ENCODE results near the gene ZC2HC1B.
A peak's percentile ranks its signal among the peaks of the same experiment; 100 is the strongest.
"Not testable (repeated sequence)": the region's sequence is repeated elsewhere in the genome, so short reads cannot be mapped to it uniquely, and the experiment has no call there.

Gene ZC2HC1B

DNA sequence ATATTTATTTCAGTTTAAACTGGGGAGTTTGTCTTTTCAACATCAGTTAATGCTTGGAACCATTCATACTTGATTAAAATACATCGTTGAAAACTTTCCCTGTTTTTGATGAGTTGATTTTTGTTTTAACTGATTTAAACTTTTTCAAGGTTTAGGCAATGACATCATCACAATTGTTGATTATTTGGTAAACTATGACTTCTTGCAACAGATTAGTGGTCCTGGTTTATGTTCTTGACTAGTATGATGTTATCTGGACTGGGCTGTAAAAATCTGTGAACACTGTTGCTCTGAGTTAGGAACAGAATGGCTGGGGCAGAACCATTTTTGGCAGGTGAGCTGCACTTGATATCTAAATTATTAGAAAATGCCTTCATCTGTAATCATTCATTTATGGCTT, at the start of gene ZC2HC1B:
Gene ZC2HC1B (plus strand): TSS at position 241 of the 400 bp plus-strand sequence. CDS start 66 bp downstream, at position 307.
- DNase-seq (ENCODE audit: low spot score): no peak

GRCh38 chr6:143817621-143818020, 46.7 kb upstream of the ZC2HC1B start:
- no peak for DNase-seq (ENCODE audit: low spot score)

GRCh38 chr6:143821359-143821758, 42.9 kb upstream of the ZC2HC1B start:
- no peak for DNase-seq (ENCODE audit: low spot score)

- DNase-seq (ENCODE audit: low spot score): no peak
These were observed 41.7 kb upstream of the ZC2HC1B start for GRCh38 chr6:143822584-143823024.

DNA sequence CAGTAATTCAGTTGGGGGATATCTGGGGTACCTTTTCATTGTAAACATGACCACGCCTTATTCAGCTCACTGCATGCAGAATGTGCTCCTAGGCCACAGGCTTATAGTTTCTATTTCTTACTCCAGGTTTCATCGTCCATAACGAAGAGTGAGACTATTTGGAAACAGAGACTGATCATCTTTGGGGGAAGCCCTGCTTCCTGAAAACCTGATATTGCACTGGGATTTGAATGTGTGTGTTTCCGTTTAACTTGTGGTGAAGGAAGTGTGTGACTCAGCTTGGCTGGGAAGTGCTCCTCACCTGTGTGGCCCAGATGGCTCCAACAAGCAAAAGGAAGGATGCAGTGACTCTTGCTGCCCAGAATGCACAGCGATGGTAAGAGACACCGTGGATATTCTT, 40.7 kb upstream of the ZC2HC1B start:
- DNase-seq (ENCODE audit: low spot score): no peak

DNA sequence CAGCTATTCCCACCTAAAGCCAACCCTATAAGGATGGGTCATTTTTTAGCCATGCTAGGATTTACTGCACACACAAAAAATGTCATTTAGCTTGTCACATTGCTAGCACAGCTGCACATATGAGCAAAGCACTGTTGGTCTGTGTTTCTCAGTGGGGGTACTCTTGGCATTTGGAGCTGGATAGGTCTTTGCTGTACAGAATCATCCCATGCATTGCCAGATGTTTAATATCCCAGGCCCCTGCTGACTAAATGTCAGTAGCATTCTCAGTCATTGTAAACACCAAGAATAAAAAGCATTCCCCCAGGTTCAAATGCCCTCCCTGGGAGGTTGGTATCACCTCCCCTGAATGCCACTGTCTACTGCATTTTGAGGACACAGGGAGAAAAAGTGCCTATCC, 35.7 kb upstream of the ZC2HC1B start:
- DNase-seq (ENCODE audit: low spot score): no peak

GRCh38 chr6:143836150-143836549, 28.1 kb upstream of the ZC2HC1B start:
- DNase-seq (ENCODE audit: low spot score): no peak

- DNase-seq (ENCODE audit: low spot score): no peak
These were observed 25.9 kb upstream of the ZC2HC1B start for GRCh38 chr6:143838395-143838794.

GRCh38 chr6:143839196-143839595, 25.1 kb upstream of the ZC2HC1B start:
- no peak for DNase-seq (ENCODE audit: low spot score)

DNA sequence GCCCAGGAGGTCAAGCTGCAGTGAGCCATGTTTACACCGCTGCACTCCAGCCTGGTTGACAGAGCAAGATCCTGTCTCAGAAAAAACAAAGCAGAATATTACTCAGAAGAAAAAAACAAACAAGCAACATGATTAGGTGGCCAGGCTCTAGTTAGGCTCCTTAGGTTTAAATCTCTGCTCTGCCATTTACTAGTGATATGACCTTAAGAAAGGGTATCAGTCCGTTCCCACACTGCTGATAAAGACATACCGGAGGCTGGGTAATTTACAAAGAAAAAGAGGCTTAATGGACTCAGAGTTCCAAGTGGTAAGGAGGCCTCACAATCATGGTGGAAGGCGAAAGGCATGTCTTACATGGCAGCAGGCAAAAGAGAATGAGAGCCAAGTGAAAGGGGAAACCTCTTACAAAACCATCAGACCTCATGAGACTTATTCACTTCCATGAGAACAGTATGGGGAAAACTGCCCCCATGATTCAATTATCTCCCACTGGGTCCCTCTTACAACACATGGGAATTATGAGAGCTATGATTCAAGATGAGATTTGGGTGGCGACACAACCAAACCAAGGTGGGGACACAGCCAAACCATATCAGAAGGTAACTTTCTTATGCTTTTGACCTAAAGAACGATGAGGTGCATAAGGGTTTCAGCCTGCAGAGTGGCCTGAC, 23.5 kb upstream of the ZC2HC1B start:
- no peak for DNase-seq (ENCODE audit: low spot score)

DNA sequence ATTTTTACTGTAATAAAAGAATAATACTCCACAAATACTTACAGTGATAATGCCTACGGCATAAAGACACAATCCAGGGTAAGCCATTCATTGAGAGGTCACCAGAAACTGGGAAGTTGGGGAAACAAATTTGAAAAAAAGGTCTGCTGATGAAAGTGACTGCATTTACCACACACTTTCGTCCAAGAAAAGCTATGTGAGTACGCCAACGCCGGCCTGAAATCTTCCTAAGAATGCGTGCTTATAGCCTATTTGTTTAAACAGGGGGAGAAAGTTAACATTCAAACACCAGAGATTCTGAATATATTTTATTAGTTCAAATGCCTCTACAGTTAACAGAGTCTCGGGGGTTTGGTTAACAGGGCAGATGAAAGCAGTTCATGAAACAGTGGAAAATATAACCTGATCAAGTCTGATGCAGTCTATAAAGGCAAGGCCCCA, 21.8 kb upstream of the ZC2HC1B start:
- peak; percentile 21 for DNase-seq (ENCODE audit: low spot score)

DNA sequence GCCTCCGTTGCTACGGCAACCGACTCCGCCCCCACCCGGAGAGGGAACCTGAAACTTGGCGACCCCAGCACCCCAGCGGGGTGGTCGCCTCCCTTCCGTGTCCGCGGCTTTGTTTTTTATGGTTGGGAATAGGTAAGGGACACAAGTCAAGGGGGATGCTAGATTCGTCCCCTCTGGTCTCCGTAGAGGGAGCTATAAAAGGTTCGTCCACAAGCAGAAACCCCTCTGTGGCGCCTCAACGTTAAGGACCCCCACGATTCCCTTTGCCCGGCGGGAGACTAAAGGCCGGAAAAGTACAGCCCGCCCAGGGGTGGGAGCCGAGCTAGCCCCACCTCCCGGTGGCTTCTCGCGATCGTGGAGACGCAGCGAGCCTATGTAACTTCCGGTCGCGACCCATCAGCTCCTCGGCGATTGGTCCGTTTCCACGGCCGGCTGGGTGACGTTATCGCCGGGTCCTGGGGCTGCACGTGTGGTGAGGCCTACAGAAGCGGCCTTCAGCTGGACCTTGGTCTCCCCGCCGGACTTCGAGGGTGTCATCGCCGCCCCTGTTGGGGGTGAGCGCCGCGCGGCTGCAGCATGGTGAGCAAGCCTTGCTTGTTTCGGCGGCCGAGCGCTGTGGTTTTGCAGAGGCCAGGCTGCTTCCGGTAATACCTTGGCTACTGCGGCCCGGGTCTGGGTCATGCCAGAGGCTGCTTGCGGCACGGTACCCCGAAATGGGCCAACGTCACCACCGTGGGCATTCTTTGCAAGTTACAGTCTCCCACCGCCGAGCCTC, 21.2 kb upstream of the ZC2HC1B start, which contains the start of gene LTV1:
Gene LTV1 (plus strand): TSS at position 437 of the 775 bp plus-strand sequence. CDS start 140 bp downstream, at position 577.
- DNase-seq (ENCODE audit: low spot score): peak; percentile 99

DNA sequence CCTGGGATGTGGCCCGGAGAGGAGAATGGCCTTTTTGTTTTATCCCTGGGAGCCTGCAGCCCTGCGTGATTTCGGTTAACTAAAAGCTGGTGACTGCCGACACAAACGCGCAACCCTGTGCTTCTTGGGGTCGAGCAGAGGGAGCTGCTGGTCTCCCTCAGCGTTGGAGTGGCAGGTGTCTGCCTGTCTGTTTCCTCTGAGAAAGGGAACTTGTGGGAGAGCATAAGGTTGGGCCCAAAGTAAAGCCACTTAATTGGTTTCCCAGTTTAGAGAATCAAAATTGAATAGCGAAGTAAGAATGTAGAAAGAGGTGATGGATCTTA, 20.6 kb upstream of the ZC2HC1B start:
- DNase-seq (ENCODE audit: low spot score): no peak

DNA sequence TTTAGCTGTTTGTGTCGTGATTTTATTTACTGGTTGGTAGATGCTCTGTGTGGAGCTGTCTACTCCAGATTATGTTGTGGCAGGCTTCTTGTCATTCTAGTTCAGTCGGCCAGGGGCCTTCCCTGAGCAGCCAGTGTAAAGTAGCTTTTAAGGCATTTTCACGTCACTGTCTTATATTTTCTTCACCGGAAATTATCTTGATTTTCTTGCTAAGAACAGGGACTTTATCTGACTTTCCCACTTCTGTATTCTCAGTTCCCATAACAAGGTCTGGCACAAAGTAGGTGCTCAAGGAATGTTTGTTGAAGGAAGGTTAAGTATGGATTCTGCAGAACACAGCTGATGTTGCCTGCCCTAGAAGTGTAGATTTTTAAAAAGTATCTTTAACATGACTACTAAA, 20.3 kb upstream of the ZC2HC1B start:
- peak; percentile 8 for DNase-seq (ENCODE audit: low spot score)

GRCh38 chr6:143845033-143845432, 19.2 kb upstream of the ZC2HC1B start:
- DNase-seq (ENCODE audit: low spot score): no peak

DNA sequence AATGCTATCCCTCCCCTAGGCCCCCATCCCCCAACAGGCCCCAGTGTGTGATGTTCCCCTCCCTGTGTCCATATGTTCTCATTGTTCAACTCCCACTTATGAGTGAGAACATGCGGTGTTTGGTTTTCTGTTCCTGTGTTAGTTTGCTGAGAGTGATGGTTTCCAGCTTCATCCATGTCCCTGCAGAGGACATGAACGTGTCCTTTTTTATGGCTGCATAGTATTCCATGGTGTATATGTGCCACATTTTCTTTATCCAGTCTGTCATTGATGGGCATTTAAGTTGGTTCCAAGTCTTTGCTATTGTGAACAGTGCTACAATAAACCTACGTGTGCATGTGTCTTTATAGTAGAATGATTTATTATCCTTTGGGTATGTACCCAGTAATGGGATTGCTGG, 12.6 kb upstream of the ZC2HC1B start:
- not testable (repeated sequence) for DNase-seq (ENCODE audit: low spot score)

DNA sequence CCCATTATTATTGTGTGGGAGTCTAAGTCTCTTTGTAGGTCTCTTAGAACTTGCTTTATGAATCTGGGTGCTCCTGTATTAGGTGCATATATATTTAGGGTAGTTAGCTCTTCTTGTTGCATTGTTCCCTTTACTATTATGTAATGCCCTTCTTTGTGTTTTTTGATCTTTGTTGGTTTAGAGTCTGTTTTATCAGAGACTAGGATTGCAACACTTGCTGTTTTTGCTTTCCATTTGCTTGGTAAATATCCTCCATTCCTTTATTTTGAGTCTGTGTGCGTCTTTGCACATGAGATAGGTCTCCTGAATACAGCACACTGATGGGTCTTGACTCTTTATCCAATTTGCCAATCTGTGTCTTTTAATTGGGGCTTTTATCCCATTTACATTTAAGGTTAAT, 9.2 kb upstream of the ZC2HC1B start:
- DNase-seq (ENCODE audit: low spot score): not testable (repeated sequence)

DNA sequence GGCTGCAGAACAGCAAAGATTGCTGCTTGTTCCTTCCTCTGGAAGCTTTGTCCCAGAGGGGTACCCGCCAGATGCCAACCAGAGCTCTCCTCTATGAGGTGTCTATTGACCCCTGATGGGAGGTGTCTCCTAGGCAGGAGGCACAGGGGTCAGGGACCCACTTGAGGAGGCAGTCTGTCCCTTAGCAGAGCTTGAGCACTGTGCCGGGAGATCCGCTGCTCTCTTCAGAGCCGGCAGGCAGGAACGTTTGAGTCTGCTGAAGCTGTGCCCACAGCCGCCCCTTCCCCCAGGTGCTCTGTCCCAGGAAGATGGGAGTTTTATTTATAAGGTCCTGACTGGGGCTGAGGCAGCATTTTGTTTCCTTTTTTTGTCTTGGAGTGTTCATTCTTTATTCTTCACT, 7.5 kb upstream of the ZC2HC1B start:
- not testable (repeated sequence) for DNase-seq (ENCODE audit: low spot score)

GRCh38 chr6:143857651-143858050, 6.6 kb upstream of the ZC2HC1B start:
- DNase-seq (ENCODE audit: low spot score): no peak

DNA sequence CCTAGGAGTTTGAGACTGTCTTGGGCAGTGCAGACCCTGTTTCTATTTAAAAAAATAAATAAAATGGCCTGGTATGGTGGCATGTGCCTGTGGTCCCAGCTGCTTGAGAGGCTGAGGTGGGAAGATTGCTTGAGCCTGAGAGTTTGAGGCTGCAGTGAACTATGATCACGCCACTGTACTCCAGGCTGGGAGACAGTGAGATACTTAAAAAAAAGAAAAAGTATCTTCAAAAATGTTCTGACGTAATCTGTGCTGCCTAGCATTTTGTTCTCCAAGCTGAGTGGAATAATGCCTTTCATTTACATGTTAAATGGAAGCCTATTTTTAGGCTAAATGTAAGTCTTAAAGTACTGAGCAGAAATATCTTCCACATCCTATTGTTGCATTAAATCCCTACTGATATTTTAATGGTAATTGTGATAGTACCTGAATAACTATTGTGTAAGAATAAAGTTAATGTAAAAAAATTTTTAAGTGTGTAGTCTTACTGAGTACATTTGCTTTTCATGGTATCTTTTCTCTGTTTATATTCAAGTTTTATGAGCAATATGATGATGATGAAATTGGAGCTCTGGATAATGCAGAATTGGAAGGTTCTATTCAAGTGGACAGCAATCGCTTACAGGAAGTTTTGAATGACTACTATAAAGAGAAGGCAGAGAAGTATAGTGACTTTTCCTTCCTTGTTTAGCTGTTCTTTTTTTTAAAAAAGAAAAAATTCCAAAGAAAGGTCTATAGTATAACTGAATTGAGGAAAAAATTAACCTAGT, 4.2 kb upstream of the ZC2HC1B start:
- no peak for DNase-seq (ENCODE audit: low spot score)

DNA sequence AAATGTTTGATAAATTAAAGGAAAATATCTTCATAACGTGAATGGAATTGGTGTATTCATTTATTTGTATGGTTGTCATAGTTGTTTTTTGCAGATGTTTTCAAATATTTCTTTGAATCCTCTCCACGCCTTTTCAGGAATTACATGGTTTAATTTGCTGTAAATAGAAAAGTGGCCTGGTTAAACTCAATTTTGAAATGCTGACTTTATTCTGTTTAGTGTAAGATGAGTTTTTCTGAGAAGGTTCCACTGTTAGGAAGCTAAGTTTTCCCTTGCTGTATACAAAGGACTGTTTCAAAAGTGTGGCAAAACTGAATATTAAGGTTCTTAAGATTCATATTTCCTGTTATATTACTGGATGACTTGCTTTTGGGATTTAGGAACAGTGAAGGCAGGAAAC, 503 bp upstream of the ZC2HC1B start:
- no peak for DNase-seq (ENCODE audit: low spot score)

GRCh38 chr6:143867236-143867635, 3.0 kb downstream of the ZC2HC1B start:
- DNase-seq (ENCODE audit: low spot score): no peak

- not testable (repeated sequence) for DNase-seq (ENCODE audit: low spot score)
These were observed 4.5 kb downstream of the ZC2HC1B start for GRCh38 chr6:143868808-143869207.
